ENCODE data around the gene RAB44. TPM values are rescaled to one million over a fixed set of nuclear protein-coding genes. Genes with fewer than 3 reads are reported as not detected.
A peak's percentile ranks its signal among the peaks of the same experiment; 100 is the strongest.

RAB44 gene
- total and polyA plus RNA-seq, 8 donors: 0.15 to 2.5 (median 0.23) TPM; not detected in 3

DNA sequence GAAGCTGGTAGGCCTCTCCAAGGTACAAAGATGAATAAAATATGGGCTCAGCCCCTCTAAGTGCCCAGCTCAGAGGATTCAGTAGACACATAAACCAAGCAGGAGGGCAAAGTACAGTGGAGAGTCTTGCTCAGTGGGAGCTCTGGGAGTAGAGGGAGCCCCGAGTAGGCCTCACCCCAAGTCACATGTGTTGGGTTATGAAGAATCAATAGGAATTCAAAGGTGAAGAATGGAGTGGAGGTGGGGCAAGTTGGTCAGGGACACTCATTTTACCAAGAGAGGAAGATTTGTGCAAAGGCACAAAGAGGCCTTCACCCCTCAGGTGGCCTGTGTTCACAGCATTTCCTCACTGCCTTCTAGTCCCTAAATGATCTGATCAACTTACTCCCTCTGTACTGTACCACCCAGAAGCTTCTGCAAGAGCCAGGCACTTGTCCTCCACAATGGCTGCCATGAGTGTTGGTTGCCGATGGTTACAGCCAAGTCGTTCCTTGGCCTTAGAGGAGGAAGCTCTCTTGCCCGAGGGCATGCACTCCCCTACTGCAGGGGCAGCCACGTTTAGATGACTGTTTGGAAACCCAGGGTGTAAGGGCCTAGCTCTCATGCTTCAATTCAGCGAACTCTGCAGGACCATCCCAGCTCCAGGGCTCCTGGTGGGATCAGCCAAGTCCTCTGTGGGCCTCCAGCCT is 25.8 kb upstream of the RAB44 start:
- Histone ChIP-seq H3K4me3 (no peak overlapping the region), H3K27me3 (no peaks in the 10 kb centered on the region), H3K9me3 (no peaks in the 10 kb centered on the region), H3K36me3 (no peaks in the 10 kb centered on the region), H3K27ac (no peak overlapping the region), H3K4me1 (peaks cover 6 to 19% (median 12%) of the 10 kb centered on the region in 4 donors)
- DNase-seq: peak in 1 of 2 donors; percentile 37
- intact Hi-C loops (cut with DNase I; ENCODE audit: low total_unique reads): no loop called here
- TF ChIP-seq EP300 (IDR thresholded peaks at IDR 0.05) (no peak), POLR2A (IDR thresholded peaks at IDR 0.05) (no peak), POLR2AphosphoS5 (IDR thresholded peaks at IDR 0.05) (no peak)
- 79 to 84% (median 82%) methylated on average over 6 of the region's 6 CpGs for WGBS, 5 donors

DNA sequence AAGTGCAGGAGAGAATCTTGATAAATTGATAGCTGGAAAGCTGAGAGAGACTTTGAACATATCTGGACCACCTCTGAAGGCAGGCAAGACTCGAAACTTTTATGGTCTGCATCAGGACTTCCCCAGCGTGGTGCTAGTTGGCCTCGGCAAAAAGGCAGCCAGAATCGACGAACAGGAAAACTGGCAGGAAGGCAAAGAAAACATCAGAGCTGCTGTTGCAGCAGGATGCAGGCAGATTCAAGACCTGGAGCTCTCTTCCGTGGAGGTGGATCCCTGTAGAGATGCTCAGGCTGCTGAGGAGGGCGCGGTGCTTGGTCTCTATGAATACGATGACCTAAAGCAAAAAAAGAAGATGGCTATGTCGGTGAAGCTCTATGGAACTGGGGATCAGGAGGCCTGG is 23.7 kb upstream of the RAB44 start:
- WGBS, 5 donors: 69 to 84% (median 83%) methylated on average over 10 of the region's 10 CpGs
- H3K36me3 ChIP-seq: no peaks in the 10 kb centered on the region
- intact Hi-C loops (cut with DNase I; ENCODE audit: low total_unique reads): no loop called here

DNA sequence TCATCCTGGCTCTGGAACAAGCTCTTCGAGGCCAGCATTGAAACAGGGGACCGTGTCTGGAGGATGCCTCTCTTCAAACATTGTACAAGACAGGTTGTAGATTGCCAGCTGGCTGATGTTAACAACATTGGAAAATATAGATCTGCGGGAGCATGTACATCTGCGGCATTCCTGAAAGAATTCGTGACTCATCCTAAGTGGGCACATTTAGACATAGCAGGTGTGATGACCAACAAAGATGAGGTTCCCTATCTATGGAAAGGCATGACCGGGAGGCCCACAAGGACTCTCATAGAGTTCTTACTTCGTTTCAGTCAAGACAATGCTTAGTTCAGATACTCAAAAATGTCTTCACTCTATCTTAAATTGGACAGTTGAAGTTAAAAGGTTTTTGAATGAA is 22.7 kb upstream of the RAB44 start:
- no peak for DNase-seq
- Histone ChIP-seq H3K4me3 (no peak overlapping the region), H3K4me1 (peaks cover 19 to 34% (median 26%) of the 10 kb centered on the region in 4 donors), H3K27me3 (no peaks in the 10 kb centered on the region), H3K27ac (no peak overlapping the region), H3K36me3 (no peaks in the 10 kb centered on the region), H3K9me3 (no peaks in the 10 kb centered on the region)
- TF ChIP-seq EP300 (IDR thresholded peaks at IDR 0.05) (no peak), POLR2A (IDR thresholded peaks at IDR 0.05) (no peak), POLR2AphosphoS5 (IDR thresholded peaks at IDR 0.05) (no peak)
- TF ChIP-seq, protein P1, sequence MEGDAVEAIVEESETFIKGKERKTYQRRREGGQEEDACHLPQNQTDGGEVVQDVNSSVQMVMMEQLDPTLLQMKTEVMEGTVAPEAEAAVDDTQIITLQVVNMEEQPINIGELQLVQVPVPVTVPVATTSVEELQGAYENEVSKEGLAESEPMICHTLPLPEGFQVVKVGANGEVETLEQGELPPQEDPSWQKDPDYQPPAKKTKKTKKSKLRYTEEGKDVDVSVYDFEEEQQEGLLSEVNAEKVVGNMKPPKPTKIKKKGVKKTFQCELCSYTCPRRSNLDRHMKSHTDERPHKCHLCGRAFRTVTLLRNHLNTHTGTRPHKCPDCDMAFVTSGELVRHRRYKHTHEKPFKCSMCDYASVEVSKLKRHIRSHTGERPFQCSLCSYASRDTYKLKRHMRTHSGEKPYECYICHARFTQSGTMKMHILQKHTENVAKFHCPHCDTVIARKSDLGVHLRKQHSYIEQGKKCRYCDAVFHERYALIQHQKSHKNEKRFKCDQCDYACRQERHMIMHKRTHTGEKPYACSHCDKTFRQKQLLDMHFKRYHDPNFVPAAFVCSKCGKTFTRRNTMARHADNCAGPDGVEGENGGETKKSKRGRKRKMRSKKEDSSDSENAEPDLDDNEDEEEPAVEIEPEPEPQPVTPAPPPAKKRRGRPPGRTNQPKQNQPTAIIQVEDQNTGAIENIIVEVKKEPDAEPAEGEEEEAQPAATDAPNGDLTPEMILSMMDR (IDR thresholded peaks at IDR 0.05): no peak
- intact Hi-C loops (cut with DNase I; ENCODE audit: low total_unique reads): no loop called here
- WGBS, 5 donors: 90 to 95% (median 92%) methylated on average over 7 of the region's 7 CpGs

More for the DNA sequence above, 23.7 kb upstream of the RAB44 start:
- no peak overlapping the region for H3K4me3 ChIP-seq
- no peaks in the 10 kb centered on the region for H3K9me3 ChIP-seq
- no peak for DNase-seq
- H3K27me3 ChIP-seq: no peaks in the 10 kb centered on the region
- peaks cover 19 to 26% (median 25%) of the 10 kb centered on the region in 4 donors for H3K4me1 ChIP-seq
- no peak for TF ChIP-seq POLR2AphosphoS5 (IDR thresholded peaks at IDR 0.05)
- TF ChIP-seq, protein P1 (IDR thresholded peaks at IDR 0.05): no peak
- TF ChIP-seq POLR2A (IDR thresholded peaks at IDR 0.05): no peak
- TF ChIP-seq EP300 (IDR thresholded peaks at IDR 0.05): no peak
- H3K27ac ChIP-seq: no peak overlapping the region

DNA sequence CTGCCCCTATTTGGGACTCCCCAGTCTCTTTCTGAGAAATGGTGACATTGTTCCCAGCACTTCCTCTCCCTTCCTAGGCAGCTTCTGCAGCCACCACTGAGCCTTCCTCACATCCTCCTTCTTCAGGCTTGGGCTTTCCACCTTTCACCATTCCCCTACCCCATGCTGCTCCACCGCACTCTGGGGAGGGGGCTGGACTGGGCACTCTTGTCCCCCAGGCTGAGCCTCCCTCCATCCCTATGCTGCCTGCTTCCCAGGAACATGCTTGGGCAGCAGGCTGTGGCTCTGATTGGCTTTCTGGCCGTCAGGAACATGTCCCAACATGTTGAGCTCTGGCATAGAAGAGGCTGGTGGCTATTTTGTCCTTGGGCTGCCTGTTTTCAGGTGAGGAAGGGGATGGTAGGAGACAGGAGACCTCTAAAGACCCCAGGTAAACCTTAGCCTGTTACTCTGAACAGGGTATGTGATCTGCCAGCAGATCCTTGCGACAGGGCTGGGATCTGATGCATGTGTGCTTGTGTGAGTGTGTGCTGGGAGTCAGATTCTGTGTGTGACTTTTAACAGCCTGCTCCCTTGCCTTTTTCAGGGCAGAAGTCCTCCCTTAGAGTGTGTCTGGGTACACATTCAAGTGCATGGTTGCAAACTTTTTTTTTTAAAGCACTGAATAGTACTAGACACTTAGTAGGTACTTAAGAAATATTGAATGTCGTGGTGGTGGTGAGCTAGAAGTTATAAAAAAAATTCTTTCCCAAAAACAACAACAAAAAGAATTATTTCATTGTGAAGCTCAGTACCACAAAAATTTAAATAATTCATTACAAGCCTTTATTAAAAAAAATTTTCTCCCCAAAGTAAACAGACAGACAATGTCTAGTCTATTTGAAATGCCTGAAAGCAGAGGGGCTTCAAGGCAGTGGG is 21.2 kb upstream of the RAB44 start:
- DNase-seq: no peak
- 68 to 78% (median 74%) methylated on average over 3 to 4 of the region's 4 CpGs for WGBS, 5 donors
- H3K27ac ChIP-seq: peak overlapping the region in 4 of 5 donors; percentile 43 to 99 (median 96)
- intact Hi-C loops (cut with DNase I; ENCODE audit: low total_unique reads): no loop called here
- H3K27me3 ChIP-seq: no peaks in the 10 kb centered on the region
- no peak overlapping the region for H3K4me3 ChIP-seq
- H3K36me3 ChIP-seq: no peaks in the 10 kb centered on the region
- H3K4me1 ChIP-seq: peaks cover 19 to 41% (median 33%) of the 10 kb centered on the region in 4 donors
- TF ChIP-seq POLR2A (IDR thresholded peaks at IDR 0.05) (no peak), POLR2AphosphoS5 (IDR thresholded peaks at IDR 0.05) (no peak)
- no peaks in the 10 kb centered on the region for H3K9me3 ChIP-seq

DNA sequence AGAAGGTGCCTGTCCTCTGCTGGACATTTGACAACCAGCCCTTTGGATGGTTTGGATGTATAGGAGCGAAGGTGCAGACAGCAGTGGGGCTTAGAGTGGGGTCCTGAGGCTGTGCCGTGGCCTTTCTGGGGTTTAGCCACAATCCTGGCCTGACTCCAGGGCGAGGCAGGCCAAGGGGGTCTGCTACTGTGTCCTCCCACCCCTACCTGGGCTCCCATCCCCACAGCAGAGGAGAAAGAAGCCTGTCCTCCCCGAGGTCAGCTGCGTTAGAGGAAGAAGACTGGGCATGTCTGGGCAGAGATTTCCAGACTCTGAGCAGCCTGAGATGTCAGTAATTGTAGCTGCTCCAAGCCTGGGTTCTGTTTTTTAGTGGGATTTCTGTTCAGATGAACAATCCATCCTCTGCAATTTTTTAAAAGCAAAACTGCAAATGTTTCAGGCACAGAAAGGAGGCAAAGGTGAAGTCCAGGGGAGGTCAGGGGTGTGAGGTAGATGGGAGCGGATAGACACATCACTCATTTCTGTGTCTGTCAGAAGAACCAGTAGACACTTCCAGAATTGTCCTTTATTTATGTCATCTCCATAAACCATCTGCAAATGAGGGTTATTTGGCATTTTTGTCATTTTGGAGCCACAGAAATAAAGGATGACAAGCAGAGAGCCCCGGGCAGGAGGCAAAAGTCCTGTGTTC is 20.4 kb upstream of the RAB44 start:
- Histone ChIP-seq H3K36me3 (no peaks in the 10 kb centered on the region), H3K27ac (peak overlapping the region in 4 of 5 donors; percentile 43 to 99 (median 96)), H3K27me3 (no peaks in the 10 kb centered on the region), H3K4me3 (peak overlapping the region in 1 of 4 donors; percentile 88), H3K9me3 (no peaks in the 10 kb centered on the region), H3K4me1 (peaks cover 25 to 49% (median 41%) of the 10 kb centered on the region in 4 donors)
- WGBS, 5 donors: 58 to 75% (median 70%) methylated on average over 7 of the region's 7 CpGs
- no peak for DNase-seq
- intact Hi-C loops (cut with DNase I; ENCODE audit: low total_unique reads): no loop called here
- TF ChIP-seq POLR2AphosphoS5 (IDR thresholded peaks at IDR 0.05) (no peak), EP300 (IDR thresholded peaks at IDR 0.05) (no peak), POLR2A (IDR thresholded peaks at IDR 0.05) (no peak)
- TF ChIP-seq, protein P1 (IDR thresholded peaks at IDR 0.05): no peak

All from stomach (tissue), 9 donors.